Omental fat pad (tissue), 4 donors: ENCODE results near the gene TCEA2. TPM values are rescaled to one million over a fixed set of nuclear protein-coding genes. Genes with fewer than 3 reads are reported as not detected.

ENCODE experiments used
- ATAC-seq: fragments of 150-250 bp; one replicate; pipeline ENCODE4 v1.9.1; 2016; ENCODE audit warnings: mild to moderate bottlenecking, moderate library complexity; ENCODE audit not compliant: low FRiP score
- DNase-seq: peaks from one replicate; pipeline ENCODE4 v3.0.0-alpha.2; 2019; ENCODE audit warnings: low spot score
- CTCF ChIP-seq, 3 donors: fragments of 450-650 bp; IDR thresholded peaks; one replicate each; pipeline ENCODE4 v1.5.1; 2016 to 2017; ENCODE audit warnings: antibody characterized with exemption in 3 of 3, mild to moderate bottlenecking in 3 of 3, moderate library complexity in 2 of 3
- total RNA-seq, 4 donors: library from RNA; depleted of rRNA; stranded (reverse); fragments of >200 nt; gene quantifications; one replicate each; pipeline ENCODE4 v1.1.0, GENCODE V29; 2016

TCEA2 gene
- total RNA-seq, 4 donors from 2014 or later = 20.5 to 34.8 (median 23.4) TPM

- no peak for DNase-seq
- no peak for TF ChIP-seq CTCF (IDR thresholded peaks at IDR 0.05)
- no peak for ATAC-seq
Measured at GRCh38 chr20:64072498-64073063, 9.6 kb downstream of the TCEA2 start.

- no peak for DNase-seq
- no peak for ATAC-seq
- TF ChIP-seq CTCF (IDR thresholded peaks at IDR 0.05) = no peak
Measured at GRCh38 chr20:64073476-64074183, 10.6 kb downstream of the TCEA2 start.

GRCh38 chr20:64074184-64074789 lies 11.3 kb downstream of the TCEA2 start:
- DNase-seq (no peak), ATAC-seq (no peak)
- no peak for TF ChIP-seq CTCF (IDR thresholded peaks at IDR 0.05)

GRCh38 chr20:64074963-64075362 lies 12.0 kb downstream of the TCEA2 start:
- DNase-seq = no peak
- ATAC-seq = no peak
- TF ChIP-seq CTCF (IDR thresholded peaks at IDR 0.05) = no peak

GRCh38 chr20:64075556-64075955 lies 12.6 kb downstream of the TCEA2 start:
- ATAC-seq (no peak), DNase-seq (no peak)
- no peak for TF ChIP-seq CTCF (IDR thresholded peaks at IDR 0.05)

- no peak for ATAC-seq
- no peak for DNase-seq
- no peak for TF ChIP-seq CTCF (IDR thresholded peaks at IDR 0.05)
Measured at GRCh38 chr20:64076061-64076997, 13.3 kb downstream of the TCEA2 start.
